Endodermal cell (in vitro differentiated cells): ENCODE measurements around the gene TBC1D4. TPM values are rescaled to one million over a fixed set of nuclear protein-coding genes. Genes with fewer than 3 reads are reported as not detected.

ENCODE experiments used
- DNase-seq: peaks from one replicate; pipeline ENCODE4 v3.0.0-alpha.2; 2017
- H3K27ac ChIP-seq: 2 replicates; pipeline ENCODE4 v1.5.1; 2013; ENCODE audit warnings: mild to moderate bottlenecking, low read depth, low read length, moderate library complexity
- H3K27me3 ChIP-seq: 2 replicates; pipeline ENCODE4 v1.6.1; 2013; ENCODE audit warnings: mild to moderate bottlenecking, low read length, moderate library complexity; ENCODE audit not compliant: insufficient read depth, control insufficient read depth, poor library complexity, severe bottlenecking
- H3K36me3 ChIP-seq: 2 replicates; pipeline ENCODE4 v1.7.0; 2013; ENCODE audit warnings: mild to moderate bottlenecking, low read length, moderate library complexity; ENCODE audit not compliant: control insufficient read depth, insufficient read depth
- H3K4me1 ChIP-seq: one replicate; pipeline ENCODE4 v1.7.0; 2013; ENCODE audit warnings: low read length; ENCODE audit not compliant: control insufficient read depth, insufficient read depth
- H3K4me3 ChIP-seq: 2 replicates; pipeline ENCODE4 v1.5.1; 2013; ENCODE audit warnings: mild to moderate bottlenecking, low read length, moderate library complexity
- H3K9ac ChIP-seq: 2 replicates; pipeline ENCODE4 v1.6.1; 2013; ENCODE audit warnings: mild to moderate bottlenecking, low read length, moderate library complexity; ENCODE audit not compliant: poor library complexity, severe bottlenecking; ENCODE audit errors: extremely low read depth
- H3K9me3 ChIP-seq: 2 replicates; pipeline ENCODE4 v1.6.1; 2013; ENCODE audit warnings: mild to moderate bottlenecking, low read length, moderate library complexity; ENCODE audit not compliant: control insufficient read depth
- H3K27ac Mint-ChIP-seq: 2 replicates; pipeline ENCODE4 v1.8.0; 2020; ENCODE audit warnings: mixed read lengths
- H3K27me3 Mint-ChIP-seq: 2 replicates; pipeline ENCODE4 v1.8.0; 2021; ENCODE audit warnings: mild to moderate bottlenecking, mixed read lengths; ENCODE audit not compliant: insufficient read depth
- H3K36me3 Mint-ChIP-seq: 2 replicates; pipeline ENCODE4 v1.8.0; 2020; ENCODE audit warnings: low read depth, mixed read lengths
- H3K4me1 Mint-ChIP-seq: 2 replicates; pipeline ENCODE4 v1.8.0; 2020; ENCODE audit warnings: mixed read lengths
- H3K4me3 Mint-ChIP-seq: 2 replicates; pipeline ENCODE4 v1.8.0; 2020; ENCODE audit warnings: mild to moderate bottlenecking, moderate library complexity, mixed read lengths
- H3K9me3 Mint-ChIP-seq: 2 replicates; pipeline ENCODE4 v1.8.0; 2020; ENCODE audit warnings: mild to moderate bottlenecking, mixed read lengths
- CTCF ChIP-seq: fragments of 200-600 bp; sonication (generic); conservative IDR thresholded peaks from 2 replicates; pipeline ENCODE4 v1.5.0; 2021; ENCODE audit warnings: antibody characterized with exemption, mild to moderate bottlenecking
- WGBS, 2 experiments: methylation state at CpG; one replicate each; pipeline versions ENCODE4 v1.1.5 to v1.1.7; 2013; ENCODE audit warnings: missing lambda C conversion rate in 2 of 2, mixed read lengths in 1 of 2; ENCODE audit not compliant: insufficient coverage in 1 of 2, insufficient read length in 1 of 2; 5-methylcytosine and 5-hydroxymethylcytosine counted together
- total RNA-seq, 2 donors: library from RNA; stranded (reverse); fragmentation: NEBNext Ultra II Directional in 1 of 2; extraction: Animal tissue kit (Norgen Biotek cat#: 25700) in 1 of 2; gene quantifications; 2 replicates in 1 of 2; 3 replicates in 1 of 2; pipeline ENCODE4 v1.2.1, GENCODE V29; 2021

Gene TBC1D4
- total RNA-seq, 2 donors from 2014 or later: 3.2 to 4.7 TPM

GRCh38 chr13:75426421-75426820, 55.5 kb downstream of the TBC1D4 start:
- no peak overlapping the region for H3K4me3 Mint-ChIP-seq
- H3K27me3 Mint-ChIP-seq: peaks cover 2% of the 10 kb centered on the region
- Histone ChIP-seq H3K9ac (no peak overlapping the region), H3K27ac (no peak overlapping the region), H3K4me1 (no peaks in the 10 kb centered on the region), H3K4me3 (no peak overlapping the region), H3K36me3 (no peaks in the 10 kb centered on the region), H3K9me3 (no peaks in the 10 kb centered on the region), H3K27me3 (no peaks in the 10 kb centered on the region)
- no peak overlapping the region for H3K27ac Mint-ChIP-seq
- H3K36me3 Mint-ChIP-seq: no peaks in the 10 kb centered on the region
- no peak for TF ChIP-seq CTCF
- H3K9me3 Mint-ChIP-seq: no peaks in the 10 kb centered on the region
- DNase-seq: no peak
- no peaks in the 10 kb centered on the region for H3K4me1 Mint-ChIP-seq

- H3K27me3 Mint-ChIP-seq: peaks cover 2% of the 10 kb centered on the region
- H3K9ac ChIP-seq: no peak overlapping the region
- no peaks in the 10 kb centered on the region for H3K36me3 Mint-ChIP-seq
- H3K27ac ChIP-seq: no peak overlapping the region
- no peaks in the 10 kb centered on the region for H3K27me3 ChIP-seq
- H3K9me3 ChIP-seq: no peaks in the 10 kb centered on the region
- no peak overlapping the region for H3K27ac Mint-ChIP-seq
- H3K4me3 ChIP-seq: no peak overlapping the region
- DNase-seq: no peak
- peaks cover 2% of the 10 kb centered on the region for H3K4me1 Mint-ChIP-seq
- no peaks in the 10 kb centered on the region for H3K9me3 Mint-ChIP-seq
- H3K4me3 Mint-ChIP-seq: no peak overlapping the region
- no peaks in the 10 kb centered on the region for H3K4me1 ChIP-seq
- 100% methylated on average over 1 of the region's 3 CpGs; no CpG with 5 or more reads in 1 of the 2 experiments for WGBS, 2 experiments
- H3K36me3 ChIP-seq: no peaks in the 10 kb centered on the region
- TF ChIP-seq CTCF: no peak
Measured at GRCh38 chr13:75425216-75426009, 56.6 kb downstream of the TBC1D4 start.

- Histone ChIP-seq H3K9ac (no peak overlapping the region), H3K4me1 (no peaks in the 10 kb centered on the region), H3K4me3 (no peak overlapping the region), H3K9me3 (no peaks in the 10 kb centered on the region), H3K27ac (no peak overlapping the region), H3K27me3 (no peaks in the 10 kb centered on the region), H3K36me3 (no peaks in the 10 kb centered on the region)
- TF ChIP-seq CTCF: no peak
- DNase-seq: no peak
- H3K36me3 Mint-ChIP-seq: no peaks in the 10 kb centered on the region
- H3K27me3 Mint-ChIP-seq: peaks cover 2% of the 10 kb centered on the region
- no peaks in the 10 kb centered on the region for H3K9me3 Mint-ChIP-seq
- no peak overlapping the region for H3K4me3 Mint-ChIP-seq
- H3K27ac Mint-ChIP-seq: no peak overlapping the region
- H3K4me1 Mint-ChIP-seq: peaks cover 2% of the 10 kb centered on the region
- 90 to 98% methylated on average over 2 to 3 of the region's 3 CpGs for WGBS, 2 experiments
Measured at GRCh38 chr13:75423946-75424345, 58.0 kb downstream of the TBC1D4 start.
